ENCODE data around the gene GBX1. TPM values are rescaled to one million over a fixed set of nuclear protein-coding genes. Genes with fewer than 3 reads are reported as not detected.

GBX1 gene
- total RNA-seq, 1 experiment from 2014 or later, result not detected

DNA sequence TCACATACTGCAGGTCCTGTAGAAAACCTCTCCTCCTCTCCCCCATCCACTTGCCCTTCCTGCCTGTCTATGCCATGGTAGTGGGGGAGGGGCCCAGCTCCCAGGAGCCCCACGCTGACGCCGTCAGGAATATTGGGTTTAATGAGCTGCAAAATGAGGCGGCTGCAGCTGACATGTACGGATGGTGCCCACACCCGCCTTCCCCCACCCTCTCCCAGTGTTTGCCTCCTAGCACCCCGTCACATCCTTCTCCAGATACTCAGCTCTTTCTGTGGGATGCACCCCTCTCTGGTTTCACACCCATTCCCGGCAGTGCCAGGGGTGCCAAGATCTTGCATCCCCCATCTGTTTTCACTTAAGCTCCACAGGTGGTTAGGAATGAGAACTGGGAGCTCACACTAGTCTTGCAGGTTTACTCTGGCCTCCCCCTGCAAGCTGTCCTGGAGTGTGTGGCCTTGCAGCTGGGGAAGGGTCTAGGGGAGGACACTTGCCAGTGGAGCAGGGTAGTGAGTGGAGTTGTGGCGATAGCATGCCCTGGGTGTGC is 26.1 kb downstream of the GBX1 start:
- no CpG with 5 or more reads among the region's 9 CpGs for WGBS (ENCODE audit: extremely low coverage, insufficient read length, low lambda C conversion rate)
- H3K4me2 ChIP-seq (ENCODE audit: insufficient read depth, insufficient read length, low read length), result no peak overlapping the region
- no peak overlapping the region for H2AFZ ChIP-seq (ENCODE audit: low read length)
- H3K23me2 ChIP-seq (ENCODE audit: insufficient read length, low read depth, low read length, poor library complexity, severe bottlenecking), result no peaks in the 10 kb centered on the region
- no peak overlapping the region for H3K23ac ChIP-seq (ENCODE audit: insufficient read length, low read depth, low read length)
- no peak overlapping the region for H3K14ac ChIP-seq (ENCODE audit: insufficient read depth, low read length)
- no peak overlapping the region for H3K27ac ChIP-seq (ENCODE audit: insufficient read length, low read depth, low read length)
- H2BK12ac ChIP-seq (ENCODE audit: insufficient read length, low read depth, low read length), result no peak overlapping the region
- H3K56ac ChIP-seq (ENCODE audit: insufficient read length, low read depth, low read length), result no peak overlapping the region
- no peak overlapping the region for H4K8ac ChIP-seq (replicated peaks; ENCODE audit: insufficient read length, low read depth, low read length)
- H3K27ac Mint-ChIP-seq, result peak overlapping the region in 1 of 3 experiments; percentile 40; a peak in 1 of 7 replicates
- no peak overlapping the region for H4K91ac ChIP-seq (ENCODE audit: insufficient read length, low read depth, low read length)
- no peak overlapping the region for H2BK5ac ChIP-seq (ENCODE audit: insufficient read length, low read length)
- no peaks in the 10 kb centered on the region; a peak in 1 of 5 replicates for H3K9me3 Mint-ChIP-seq
- no peak overlapping the region for H2BK15ac ChIP-seq (ENCODE audit: low read depth, low read length)
- no peaks in the 10 kb centered on the region for H3K27me3 ChIP-seq (ENCODE audit: insufficient read depth, low read length)
- H3K4me1 ChIP-seq (ENCODE audit: insufficient read depth, low read length), result no peaks in the 10 kb centered on the region; the same call in 1 of the 2 replicates
- peaks cover 11 to 48% (median 22%) of the 10 kb centered on the region in 3 experiments; a peak in 6 of 7 replicates for H3K36me3 Mint-ChIP-seq (ENCODE audit: insufficient read depth in 1 of 3, low read depth in 3 of 3)
- TF ChIP-seq, protein P1, sequence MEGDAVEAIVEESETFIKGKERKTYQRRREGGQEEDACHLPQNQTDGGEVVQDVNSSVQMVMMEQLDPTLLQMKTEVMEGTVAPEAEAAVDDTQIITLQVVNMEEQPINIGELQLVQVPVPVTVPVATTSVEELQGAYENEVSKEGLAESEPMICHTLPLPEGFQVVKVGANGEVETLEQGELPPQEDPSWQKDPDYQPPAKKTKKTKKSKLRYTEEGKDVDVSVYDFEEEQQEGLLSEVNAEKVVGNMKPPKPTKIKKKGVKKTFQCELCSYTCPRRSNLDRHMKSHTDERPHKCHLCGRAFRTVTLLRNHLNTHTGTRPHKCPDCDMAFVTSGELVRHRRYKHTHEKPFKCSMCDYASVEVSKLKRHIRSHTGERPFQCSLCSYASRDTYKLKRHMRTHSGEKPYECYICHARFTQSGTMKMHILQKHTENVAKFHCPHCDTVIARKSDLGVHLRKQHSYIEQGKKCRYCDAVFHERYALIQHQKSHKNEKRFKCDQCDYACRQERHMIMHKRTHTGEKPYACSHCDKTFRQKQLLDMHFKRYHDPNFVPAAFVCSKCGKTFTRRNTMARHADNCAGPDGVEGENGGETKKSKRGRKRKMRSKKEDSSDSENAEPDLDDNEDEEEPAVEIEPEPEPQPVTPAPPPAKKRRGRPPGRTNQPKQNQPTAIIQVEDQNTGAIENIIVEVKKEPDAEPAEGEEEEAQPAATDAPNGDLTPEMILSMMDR (conservative IDR thresholded peaks at IDR 0.05), result no peak
- H3K4me3 Mint-ChIP-seq, result no peak overlapping the region
- no peaks in the 10 kb centered on the region for H3K79me2 ChIP-seq (ENCODE audit: insufficient read depth, low read length)
- no peak overlapping the region for H3T11ph ChIP-seq (ENCODE audit: low read length)
- H3K27me3 Mint-ChIP-seq (ENCODE audit: low read depth), result no peaks in the 10 kb centered on the region; the same call in 1 of the 2 replicates
- no peak overlapping the region for H2BK120ac ChIP-seq (ENCODE audit: low read depth, low read length, poor library complexity, severe bottlenecking)
- DNase-seq, result no peak
- H3K4ac ChIP-seq (ENCODE audit: low read depth, low read length), result no peak overlapping the region
- H4K20me1 ChIP-seq (ENCODE audit: control insufficient read depth, insufficient read depth, insufficient read length), result no peaks in the 10 kb centered on the region
- no peak overlapping the region for H3K9ac ChIP-seq (ENCODE audit: extremely low read depth, insufficient read length, low read length)
- H2BK20ac ChIP-seq (ENCODE audit: low read depth, low read length, poor library complexity, severe bottlenecking), result no peak overlapping the region
- no peaks in the 10 kb centered on the region for H3K9me3 ChIP-seq (ENCODE audit: control insufficient read depth, low read depth, low read length)
- H3K79me1 ChIP-seq (ENCODE audit: insufficient read depth, low read depth, low read length, poor library complexity, severe bottlenecking), result no peaks in the 10 kb centered on the region
- H3K18ac ChIP-seq (ENCODE audit: insufficient read length, low read depth, low read length), result no peak overlapping the region
- no peak overlapping the region for H4K5ac ChIP-seq (ENCODE audit: insufficient read length, low read depth, low read length)
- peaks cover 35 to 62% of the 10 kb centered on the region in 2 experiments for H3K4me1 Mint-ChIP-seq
- H2AK5ac ChIP-seq (ENCODE audit: insufficient read length, low read length), result no peak overlapping the region
